Stimulated activated CD8-positive, alpha-beta memory T cell treated with anti-CD3 and anti-CD28 coated beads, Interleukin-12 subunit alpha, Interleukin-12 subunit beta, amount 100 ng/mL, for 1 hour (primary cell): Measurements from ENCODE around the gene TMED9.

Experiments
- DNase-seq: peaks from one replicate; pipeline ENCODE4 v3.0.0-alpha.2; 2020; ENCODE audit warnings: low read depth

TMED9 gene

DNA sequence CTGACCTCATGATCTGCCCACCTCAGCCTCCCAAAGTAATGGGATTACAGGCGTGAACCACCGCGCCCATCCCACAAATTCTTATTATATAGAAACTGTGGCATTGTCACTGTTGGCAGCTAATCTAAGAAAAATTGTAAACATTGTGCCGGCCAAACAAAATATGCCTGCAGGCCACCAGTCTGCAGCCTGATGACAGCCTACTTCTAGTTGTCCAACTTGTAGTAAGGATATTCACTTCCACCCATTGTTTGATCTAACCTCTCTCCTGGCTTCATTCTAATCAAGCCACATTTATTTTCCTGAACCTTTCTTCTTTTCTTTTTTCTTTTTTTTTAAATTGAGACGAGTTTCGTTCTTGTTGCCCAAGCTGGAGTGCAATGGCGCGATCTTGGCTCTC is 13.7 kb upstream of the TMED9 start:
- no peak for DNase-seq

DNA sequence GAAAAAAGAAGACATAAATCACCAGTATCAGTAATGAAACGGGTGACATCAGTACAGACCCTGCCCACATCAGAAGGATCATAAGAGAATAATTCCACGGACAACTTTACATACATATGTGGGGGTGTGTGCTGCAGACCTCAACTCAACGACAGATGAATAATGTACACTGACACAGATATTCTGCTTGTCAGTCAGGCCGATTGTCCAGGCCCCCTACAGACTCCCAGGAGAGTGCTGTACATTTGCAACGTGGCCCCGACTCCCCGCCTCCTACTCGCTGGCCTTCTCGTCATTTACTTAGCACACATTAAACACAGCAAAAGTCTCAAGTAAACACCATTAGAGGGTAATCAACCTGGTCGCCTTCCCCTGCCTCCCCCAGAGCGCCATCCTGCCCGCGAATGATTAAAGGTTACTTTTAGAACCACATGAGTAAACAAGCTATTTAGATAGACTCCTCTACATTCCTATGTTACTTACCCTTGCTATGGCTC is 3.5 kb upstream of the TMED9 start:
- DNase-seq, result no peak

DNA sequence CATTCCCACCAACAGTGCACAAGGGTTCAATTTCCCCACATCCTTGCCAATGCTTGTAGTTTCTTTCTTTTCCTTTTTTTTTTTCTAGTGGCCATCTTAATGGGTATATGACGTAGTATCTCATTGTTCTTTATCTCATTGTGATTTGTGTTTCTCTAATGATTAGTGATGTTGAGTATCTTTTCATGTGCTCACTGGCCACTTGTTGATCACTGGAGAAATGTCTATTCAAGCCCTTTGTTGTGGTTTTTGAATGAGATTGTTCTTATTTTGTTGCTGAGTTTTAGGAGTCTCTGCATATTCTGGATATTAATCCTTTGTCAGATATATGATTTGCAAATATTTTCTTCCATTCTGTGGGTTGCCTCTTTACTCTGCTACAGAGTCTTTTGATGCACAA is 1.6 kb upstream of the TMED9 start:
- DNase-seq, result no peak

DNA sequence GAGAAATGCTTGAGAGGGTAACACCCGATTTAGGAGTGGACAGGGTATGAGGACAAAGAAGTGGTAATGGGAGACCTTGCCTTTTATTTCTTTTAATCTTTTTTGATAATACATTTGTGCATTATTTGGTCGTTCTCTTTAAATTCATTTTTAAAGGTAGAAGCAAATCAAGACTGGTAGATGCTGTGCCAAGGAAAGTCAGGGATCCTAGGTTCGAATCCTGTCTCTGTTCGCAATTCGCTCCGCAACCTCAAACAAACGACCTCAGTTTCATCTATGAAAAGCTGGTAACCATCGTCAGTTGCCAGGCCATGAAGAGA is 353 bp upstream of the TMED9 start:
- DNase-seq, result no peak

DNA sequence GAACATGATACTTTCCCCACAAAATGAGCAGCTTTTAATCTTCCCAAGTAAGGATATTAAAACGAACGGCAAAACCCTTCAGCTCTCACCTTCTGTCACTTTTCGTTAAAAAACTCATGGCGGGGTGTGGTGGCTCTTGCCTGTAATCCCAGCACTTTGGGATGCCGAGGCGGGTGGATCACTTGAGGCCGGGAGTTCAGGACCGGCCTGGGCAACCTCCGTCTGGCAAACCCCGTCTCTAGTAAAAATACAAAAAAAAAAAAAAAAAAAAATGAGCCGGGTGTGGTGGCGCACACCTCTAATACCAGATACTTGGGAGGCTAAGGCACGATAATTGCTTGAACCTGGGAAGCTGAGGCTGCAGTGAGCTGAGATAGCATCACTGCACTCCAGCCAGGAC is 902 bp downstream of the TMED9 start:
- DNase-seq, result no peak

DNA sequence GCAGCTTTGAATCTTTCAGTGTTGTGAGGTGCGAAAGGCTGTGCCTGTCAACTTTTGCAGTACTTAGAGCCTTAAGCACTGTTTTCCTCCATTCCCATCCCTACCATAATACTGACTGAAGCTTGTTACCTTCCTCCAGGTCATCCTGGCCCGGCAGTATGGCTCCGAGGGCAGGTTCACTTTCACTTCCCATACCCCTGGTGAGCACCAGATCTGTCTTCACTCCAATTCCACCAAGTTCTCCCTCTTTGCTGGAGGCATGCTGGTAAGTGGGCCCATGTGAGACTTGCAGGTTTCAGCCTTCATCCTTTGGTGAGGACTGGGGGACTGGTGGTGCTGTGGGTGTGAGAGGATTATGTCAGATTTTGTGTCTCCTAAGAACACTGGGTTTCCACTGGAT is 1.5 kb downstream of the TMED9 start:
- no peak for DNase-seq

DNA sequence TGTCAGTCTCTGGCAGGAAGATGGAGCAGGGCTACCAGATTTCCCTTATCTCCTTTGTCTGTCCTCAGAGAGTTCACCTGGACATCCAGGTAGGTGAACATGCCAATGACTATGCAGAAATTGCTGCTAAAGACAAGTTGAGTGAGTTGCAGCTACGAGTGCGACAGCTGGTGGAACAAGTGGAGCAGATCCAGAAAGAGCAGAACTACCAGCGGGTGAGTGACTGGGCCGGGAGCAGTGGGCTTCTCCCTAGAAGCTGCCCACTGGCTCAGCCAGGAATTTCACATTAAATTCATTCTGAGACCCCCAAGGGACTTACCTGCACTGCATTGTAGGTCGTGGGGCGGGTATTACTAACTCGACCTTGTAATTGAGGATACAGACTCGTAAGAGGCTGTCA is 2.1 kb downstream of the TMED9 start:
- no peak for DNase-seq

DNA sequence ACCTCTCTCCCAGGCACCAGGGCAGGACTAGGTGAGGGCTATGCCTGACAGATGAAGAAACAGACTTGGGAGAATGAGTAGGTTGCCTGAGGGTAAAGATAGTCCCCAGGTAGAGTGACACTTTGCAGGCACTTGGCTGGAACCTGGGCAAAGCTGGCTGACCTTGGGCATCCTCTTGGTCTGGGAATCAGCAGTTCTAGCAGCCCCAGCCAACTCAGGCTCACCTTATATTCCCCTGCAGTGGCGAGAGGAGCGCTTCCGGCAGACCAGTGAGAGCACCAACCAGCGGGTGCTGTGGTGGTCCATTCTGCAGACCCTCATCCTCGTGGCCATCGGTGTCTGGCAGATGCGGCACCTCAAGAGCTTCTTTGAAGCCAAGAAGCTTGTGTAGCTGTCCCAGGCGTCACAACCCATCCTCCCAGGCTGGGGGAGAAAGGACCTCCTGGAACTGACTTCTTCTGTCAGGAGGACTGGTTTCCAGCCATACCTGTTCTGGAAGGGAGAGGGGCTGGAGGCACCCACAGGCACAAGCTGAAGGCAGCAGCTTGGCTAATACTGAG is 3.1 kb downstream of the TMED9 start:
- no peak for DNase-seq

DNA sequence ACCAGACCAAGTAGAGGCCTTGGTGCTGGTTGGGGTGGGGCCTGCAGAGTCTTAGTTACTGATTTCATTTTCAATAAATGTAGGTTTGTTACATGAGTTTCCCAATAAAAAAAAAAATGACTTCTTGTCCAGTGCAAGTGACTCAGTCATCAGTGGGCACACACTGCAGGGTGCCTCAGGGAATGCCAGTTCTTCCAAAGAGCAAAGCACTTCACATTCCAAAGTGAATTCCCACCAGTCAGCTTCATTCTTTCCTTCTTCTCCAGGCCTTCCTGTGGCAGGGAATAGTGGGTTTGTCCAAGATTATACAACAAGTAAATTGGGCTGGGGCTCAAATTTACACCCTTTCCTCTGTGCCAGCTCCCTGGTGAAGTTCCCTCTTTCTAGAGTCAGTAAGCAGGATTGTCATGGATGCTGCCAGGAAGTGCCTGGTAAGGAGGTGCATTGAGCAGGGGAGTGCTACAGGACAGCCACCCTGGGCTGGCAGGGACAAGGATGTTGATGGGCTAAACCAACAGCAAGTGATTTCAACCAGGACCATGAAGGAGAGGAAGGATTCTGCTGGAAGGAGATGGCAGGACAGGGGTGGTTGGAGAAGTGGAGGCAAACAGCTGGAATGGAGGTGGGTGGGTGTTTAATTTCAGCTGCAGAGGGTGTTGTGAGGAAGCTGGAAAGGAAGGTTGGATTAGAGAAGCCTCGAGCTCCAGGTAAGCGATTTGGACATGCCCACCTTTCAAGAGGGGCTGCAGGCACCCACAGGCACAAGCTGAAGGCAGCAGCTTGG is 4.2 kb downstream of the TMED9 start:
- no peak for DNase-seq

DNA sequence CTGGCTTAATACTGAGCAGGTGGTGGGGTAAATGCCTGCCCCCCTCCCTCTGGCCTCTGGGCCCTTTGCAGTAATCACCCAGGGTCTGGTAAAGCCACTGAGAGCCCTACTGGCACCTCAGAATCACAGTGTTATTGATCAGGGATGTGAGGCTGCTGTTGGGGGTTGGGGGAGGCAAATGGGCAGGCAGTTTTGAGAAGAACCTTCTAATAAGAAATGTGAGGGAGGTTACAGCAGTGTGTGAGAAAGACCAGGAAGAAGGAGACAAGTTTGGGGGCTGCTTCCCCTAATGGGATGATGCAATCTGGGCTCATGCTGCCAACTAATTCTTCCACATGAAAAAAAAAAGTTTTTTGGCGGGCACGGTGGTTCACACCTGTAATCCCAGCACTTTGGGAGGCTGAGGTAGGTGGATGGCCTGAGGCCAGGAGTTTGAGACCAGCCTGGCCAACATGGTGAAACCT is 4.8 kb downstream of the TMED9 start:
- DNase-seq, result no peak

DNA sequence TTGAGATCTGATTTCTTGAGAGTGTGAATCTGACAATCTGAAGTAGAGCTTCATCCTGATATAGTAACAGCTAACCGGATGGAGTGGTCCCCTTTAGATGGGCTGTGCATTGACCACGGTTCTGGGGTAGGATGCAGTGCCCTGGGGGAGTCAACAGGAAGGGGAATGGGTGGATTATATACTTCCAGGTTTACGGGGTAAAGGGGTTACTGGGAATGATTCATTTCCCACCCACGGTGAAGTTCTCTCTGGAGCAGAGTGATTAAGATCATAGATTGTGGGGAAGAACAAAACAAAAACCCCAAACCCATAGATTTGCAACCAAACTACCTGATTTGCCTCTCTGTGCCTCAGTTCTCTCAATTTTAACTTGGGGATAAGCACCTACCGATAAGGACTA is 6.5 kb downstream of the TMED9 start:
- DNase-seq, result no peak

DNA sequence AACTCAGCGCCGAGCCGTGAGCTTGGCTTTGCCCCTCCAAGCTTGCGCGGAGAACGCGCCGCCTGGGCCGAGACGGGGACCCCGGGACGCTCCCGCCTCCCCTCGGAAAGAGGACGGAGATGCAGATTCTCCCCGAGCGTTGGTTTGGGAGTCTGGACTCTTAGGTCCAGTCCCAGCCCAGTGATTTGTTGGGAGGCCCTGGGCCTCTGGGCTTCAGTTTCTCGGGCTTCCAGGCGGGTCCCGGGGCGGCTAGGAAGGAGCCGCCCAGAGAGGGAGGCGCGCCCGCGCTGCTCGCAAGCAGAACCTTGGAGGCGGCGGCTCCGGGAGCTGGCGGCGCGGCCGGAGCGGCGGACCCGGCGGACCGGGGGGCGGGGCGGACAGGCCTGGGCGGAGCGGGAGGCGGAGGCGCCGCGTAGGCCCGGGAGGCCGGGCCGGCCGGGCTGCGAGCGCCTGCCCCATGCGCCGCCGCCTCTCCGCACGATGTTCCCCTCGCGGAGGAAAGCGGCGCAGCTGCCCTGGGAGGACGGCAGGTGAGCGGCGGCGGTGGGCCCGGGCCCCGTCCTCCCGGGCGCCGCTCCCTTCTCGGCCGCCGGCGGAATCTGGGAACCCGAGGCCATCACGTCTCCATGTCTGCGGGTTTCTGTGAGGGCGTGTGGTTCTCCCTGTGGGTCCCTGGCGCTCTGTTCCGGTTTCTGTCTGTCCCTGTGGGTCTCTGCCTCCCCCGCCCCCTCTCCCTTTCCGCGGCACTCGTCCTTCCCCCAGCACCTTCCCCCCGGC is 7.9 kb downstream of the TMED9 start, which contains the start of gene B4GALT7:
Gene B4GALT7 (plus strand): TSS at position 402 of the 777 bp plus-strand sequence. CDS start 79 bp downstream, at position 481.
- peak; percentile 72 for DNase-seq

DNA sequence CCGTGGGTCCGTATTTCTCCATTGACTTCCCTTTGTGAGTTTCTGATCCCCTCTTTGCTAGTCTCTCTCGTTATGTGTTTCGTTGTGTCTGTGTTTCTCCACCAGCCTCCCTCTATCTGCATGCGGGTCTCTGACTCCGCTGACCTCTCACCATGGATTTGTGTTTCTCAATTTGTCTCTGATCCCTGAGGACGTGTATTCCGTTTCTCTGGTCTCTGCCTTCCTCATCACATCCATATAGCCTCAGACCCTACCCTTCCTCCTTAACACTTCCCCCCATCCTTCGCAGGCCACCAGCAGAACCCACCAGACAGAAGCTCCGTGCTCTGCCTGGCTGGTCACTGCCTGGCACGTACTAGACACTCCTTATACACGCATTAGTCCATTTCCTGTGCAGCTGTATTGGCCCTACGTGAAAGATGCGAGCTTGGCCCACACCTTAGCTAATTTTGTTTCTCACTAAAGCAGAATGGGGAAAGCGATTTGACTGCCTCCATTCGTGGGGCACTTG is 8.6 kb downstream of the TMED9 start:
- no peak for DNase-seq

DNA sequence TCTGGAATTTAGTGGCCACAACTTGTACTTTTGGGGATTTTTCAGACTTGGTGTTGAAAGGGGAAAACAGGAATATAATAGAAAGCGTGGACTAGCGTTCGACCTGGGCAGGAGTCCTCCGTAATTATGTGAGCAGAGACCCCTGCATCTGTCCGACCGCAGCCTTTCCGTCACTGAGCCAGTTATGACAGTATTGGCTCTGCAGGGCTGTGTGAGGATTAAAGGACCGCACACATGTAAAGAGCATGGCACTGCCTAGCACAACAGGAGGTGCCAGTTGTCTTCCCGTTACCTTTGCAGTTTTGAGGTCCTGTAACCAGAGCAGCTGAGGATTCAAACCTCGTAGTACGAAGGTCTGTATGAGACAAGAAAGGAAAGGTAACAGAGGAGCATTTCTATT is 9.1 kb downstream of the TMED9 start:
- no peak for DNase-seq

DNA sequence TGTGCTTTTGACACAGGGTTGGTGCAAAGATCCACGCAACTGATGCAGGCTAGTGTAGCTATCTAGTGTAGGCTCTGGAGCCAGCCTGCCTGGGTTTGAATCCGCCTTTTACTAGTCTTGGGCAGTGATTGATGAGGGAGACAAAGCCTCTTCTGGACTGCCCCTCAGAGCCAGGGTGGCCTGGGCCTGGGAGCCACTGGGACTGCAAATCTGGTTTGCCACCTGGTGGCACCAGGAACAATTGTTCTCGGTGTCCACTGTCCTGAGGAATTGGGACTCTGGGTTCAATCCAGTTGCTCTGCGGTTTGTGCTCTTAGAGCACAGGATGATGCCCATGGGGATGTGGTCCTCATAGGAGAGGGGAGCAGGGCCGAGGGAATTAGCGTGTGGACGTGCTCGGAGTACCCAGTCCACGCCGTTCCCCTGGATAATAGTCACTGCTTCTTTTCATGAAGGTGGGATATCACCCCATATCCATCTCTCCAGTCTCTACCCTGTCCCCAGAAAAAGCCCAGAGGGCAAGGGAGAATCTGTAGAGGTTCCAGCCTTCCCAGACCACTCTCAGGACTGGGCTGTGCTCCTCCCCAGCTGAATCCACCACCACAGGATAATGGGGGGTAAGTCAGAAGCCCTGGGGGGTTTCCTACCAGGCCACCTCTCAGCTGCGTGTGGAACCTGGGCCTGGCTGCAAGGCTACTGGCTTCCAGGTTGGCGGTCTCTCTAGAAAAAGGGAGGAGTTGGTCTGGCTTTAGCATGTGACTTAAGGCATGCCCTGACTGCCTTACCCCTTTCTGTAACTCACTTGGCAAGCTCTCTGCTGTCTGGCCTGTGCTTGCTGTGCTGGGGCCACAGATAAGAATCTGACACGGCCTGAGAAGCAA is 9.8 kb downstream of the TMED9 start:
- DNase-seq, result no peak

DNA sequence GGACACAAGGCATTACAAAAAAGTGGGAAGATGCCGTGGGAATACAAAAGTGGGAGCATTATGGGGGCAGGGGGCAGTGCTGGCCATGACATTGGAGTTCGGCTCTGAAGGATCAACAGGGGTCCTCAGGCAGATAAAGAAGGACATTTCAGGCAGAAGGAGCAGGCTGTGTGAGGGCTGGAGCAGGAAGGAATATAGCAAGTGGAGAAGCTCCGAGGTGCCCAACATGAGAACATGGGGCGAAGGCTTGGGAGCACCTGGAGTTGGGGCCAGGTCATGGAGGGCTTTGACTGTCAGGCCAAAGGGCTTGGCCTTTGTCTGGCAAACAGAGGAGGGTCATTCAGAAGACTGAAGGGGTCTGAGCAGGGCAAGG is 10.4 kb downstream of the TMED9 start:
- no peak for DNase-seq

DNA sequence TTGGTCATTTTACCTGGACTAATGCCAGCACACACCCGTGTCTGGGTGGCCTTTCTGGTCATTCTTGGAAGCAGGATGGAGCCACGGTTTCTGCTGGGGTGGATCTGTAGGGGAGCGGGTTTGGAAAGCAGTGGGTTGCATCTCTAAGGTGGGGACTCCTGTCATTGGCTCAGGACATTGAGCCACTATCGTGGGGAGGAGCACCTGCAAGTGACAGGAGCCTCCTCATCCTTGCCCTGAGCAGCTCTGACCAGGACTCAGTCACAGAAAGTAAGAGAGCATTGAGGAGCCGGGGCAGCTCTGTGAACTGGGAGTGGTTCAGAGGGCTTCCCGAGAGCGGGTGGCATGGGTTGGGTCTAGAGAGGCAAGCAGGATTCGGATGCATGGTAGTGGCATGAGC is 11.6 kb downstream of the TMED9 start:
- no peak for DNase-seq

DNA sequence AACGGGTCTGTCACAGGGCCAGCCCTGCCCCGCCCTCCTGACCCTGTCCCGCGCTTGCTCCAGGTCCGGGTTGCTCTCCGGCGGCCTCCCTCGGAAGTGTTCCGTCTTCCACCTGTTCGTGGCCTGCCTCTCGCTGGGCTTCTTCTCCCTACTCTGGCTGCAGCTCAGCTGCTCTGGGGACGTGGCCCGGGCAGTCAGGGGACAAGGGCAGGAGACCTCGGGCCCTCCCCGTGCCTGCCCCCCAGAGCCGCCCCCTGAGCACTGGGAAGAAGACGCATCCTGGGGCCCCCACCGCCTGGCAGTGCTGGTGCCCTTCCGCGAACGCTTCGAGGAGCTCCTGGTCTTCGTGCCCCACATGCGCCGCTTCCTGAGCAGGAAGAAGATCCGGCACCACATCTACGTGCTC is 12.1 kb downstream of the TMED9 start:
- DNase-seq, result no peak

DNA sequence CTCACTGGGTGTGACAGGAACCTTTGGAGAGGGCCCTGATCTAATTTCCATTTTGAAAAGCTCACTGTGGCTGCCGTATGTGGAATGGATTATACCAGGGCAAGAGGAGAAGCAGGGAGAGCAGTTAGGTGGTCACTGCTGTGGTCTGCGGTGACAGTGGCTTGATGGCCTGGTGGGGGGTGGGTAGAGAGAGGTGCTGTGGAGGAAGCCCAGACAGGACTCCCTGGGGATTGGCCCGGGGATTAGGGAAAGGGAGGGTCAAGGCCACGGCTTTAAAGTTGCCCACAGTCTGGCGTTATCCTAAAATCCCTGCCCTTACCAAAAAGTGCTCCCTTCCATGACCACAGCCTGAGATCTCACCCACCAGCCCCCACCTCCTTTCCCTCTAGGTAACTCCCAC is 12.7 kb downstream of the TMED9 start:
- no peak for DNase-seq

DNA sequence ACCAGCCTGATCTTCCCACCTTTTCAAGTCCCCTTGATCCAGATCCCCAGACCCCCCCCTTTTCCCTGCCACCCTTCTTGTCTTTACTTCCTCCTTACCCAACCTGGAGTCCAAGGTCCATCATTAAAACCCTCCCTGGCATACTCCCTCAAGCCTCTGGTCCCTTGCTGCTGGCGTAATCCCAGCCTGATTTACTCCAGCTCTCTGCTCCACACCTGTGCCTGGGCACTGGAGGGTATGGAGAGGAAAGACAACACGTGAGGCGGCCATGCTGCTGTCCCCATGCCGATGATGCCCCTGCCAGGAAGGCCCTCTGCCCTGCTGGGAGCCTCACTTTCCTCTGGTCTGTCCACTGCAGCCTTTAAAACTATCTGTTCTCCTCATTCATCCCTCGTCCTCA is 13.1 kb downstream of the TMED9 start:
- DNase-seq, result no peak

DNA sequence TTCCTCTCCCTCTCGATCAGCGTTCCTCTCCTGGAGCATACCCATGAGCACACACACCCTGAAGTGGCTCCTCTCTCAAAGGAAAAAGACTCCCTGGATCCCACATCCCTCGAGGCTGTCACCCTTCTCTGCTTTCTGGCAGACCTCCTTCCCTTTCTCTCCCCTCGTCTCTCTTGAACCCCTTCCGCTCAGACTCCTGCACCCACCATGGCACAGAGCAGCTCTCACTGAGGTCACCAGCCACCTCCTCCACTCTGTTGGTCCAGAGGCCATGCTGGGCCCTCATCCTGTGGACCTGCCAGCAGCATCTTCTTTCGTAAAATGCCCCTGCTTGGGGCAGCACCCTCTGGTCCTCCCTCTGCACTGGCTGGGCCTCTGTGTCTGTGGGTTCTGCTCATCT is 13.7 kb downstream of the TMED9 start:
- DNase-seq, result no peak
